ENCODE data around the gene MEGF6.
"Not testable (repeated sequence)": the region's sequence is repeated elsewhere in the genome, so short reads cannot be mapped to it uniquely, and the experiment has no call there.

GRCh38 chr1:3572638-3573037 is 38.7 kb downstream of the MEGF6 start:
- TF ChIP-seq, protein P1, sequence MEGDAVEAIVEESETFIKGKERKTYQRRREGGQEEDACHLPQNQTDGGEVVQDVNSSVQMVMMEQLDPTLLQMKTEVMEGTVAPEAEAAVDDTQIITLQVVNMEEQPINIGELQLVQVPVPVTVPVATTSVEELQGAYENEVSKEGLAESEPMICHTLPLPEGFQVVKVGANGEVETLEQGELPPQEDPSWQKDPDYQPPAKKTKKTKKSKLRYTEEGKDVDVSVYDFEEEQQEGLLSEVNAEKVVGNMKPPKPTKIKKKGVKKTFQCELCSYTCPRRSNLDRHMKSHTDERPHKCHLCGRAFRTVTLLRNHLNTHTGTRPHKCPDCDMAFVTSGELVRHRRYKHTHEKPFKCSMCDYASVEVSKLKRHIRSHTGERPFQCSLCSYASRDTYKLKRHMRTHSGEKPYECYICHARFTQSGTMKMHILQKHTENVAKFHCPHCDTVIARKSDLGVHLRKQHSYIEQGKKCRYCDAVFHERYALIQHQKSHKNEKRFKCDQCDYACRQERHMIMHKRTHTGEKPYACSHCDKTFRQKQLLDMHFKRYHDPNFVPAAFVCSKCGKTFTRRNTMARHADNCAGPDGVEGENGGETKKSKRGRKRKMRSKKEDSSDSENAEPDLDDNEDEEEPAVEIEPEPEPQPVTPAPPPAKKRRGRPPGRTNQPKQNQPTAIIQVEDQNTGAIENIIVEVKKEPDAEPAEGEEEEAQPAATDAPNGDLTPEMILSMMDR (IDR thresholded peaks at IDR 0.05; ENCODE audit: poor library complexity) = not testable (repeated sequence)
- not testable (repeated sequence) for TF ChIP-seq EZH2phosphoT487 (IDR thresholded peaks at IDR 0.05; ENCODE audit: low read depth, severe bottlenecking, unreplicated experiment); EZH2 (IDR thresholded peaks at IDR 0.05; ENCODE audit: borderline replicate concordance)

All from hepatocyte (in vitro differentiated cells).